Measurements from ENCODE around the gene TXK. TPM values are rescaled to one million over a fixed set of nuclear protein-coding genes. Genes with fewer than 3 reads are reported as not detected.

Gene TXK
- total RNA-seq, 1 experiment from 2014 or later: 1.7 TPM

- peak; percentile 91 for ATAC-seq
- TSS peak; percentile 19 for BruUV-seq (replicated peaks)
Observed at GRCh38 chr4:48173056-48173991, 39.3 kb upstream of the TXK start.

More at GRCh38 chr4:48173056-48173991, 39.3 kb upstream of the TXK start:
- RAD21 ChIA-PET (ENCODE audit: low non-redundant PET in 1 of 2, low total read pairs in 2 of 2, uncharacterized antibody in 2 of 2, unreplicated experiment in 2 of 2): no interaction called here
- H3K27ac ChIP-seq (ENCODE audit: low read depth, low read length): peak overlapping the region; percentile 87
- H3K36me3 ChIP-seq (ENCODE audit: control insufficient read depth in 1 of 2, insufficient read depth in 2 of 2, low read length in 2 of 2): no peaks in the 10 kb centered on the region
- CTCF ChIA-PET: interaction anchor here (1.6 to 1.7 kb wide), 2 partner anchors 45 to 102 kb away, joined by 5 to 9 read pairs; no protein-coding TSS in a partner anchor
- intact Hi-C loops (cut with micrococcal nuclease): no loop called here
- POLR2A ChIA-PET: interaction anchor here (0.6 kb wide), 1 partner anchor 607 kb away, joined by 3 read pairs; the partner anchor contains the start of gene FRYL
- no peaks in the 10 kb centered on the region for H3K27me3 ChIP-seq (ENCODE audit: insufficient read depth, low read length)
- H2AFZ ChIP-seq (ENCODE audit: low read depth, low read length, poor library complexity, severe bottlenecking): peak overlapping the region; percentile 17
- TF ChIP-seq, protein P1, sequence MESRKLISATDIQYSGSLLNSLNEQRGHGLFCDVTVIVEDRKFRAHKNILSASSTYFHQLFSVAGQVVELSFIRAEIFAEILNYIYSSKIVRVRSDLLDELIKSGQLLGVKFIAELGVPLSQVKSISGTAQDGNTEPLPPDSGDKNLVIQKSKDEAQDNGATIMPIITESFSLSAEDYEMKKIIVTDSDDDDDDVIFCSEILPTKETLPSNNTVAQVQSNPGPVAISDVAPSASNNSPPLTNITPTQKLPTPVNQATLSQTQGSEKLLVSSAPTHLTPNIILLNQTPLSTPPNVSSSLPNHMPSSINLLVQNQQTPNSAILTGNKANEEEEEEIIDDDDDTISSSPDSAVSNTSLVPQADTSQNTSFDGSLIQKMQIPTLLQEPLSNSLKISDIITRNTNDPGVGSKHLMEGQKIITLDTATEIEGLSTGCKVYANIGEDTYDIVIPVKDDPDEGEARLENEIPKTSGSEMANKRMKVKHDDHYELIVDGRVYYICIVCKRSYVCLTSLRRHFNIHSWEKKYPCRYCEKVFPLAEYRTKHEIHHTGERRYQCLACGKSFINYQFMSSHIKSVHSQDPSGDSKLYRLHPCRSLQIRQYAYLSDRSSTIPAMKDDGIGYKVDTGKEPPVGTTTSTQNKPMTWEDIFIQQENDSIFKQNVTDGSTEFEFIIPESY (IDR thresholded peaks at IDR 0.05; ENCODE audit: extremely low read depth, insufficient replicate concordance, low read length): no peak
- 0 out of 2 replicates have a peak, but pooled peaks have one; percentile 10 for TF ChIP-seq MAX (IDR thresholded peaks at IDR 0.05)
- peak; percentile 72 for TF ChIP-seq JUND (IDR thresholded peaks at IDR 0.05)
- no peak for TF ChIP-seq RAD21 (IDR thresholded peaks at IDR 0.05; ENCODE audit: low read depth)
- peak; percentile 74 for TF ChIP-seq FOSL1 (IDR thresholded peaks at IDR 0.05; ENCODE audit: low read depth)
- no peak for TF ChIP-seq SRF (IDR thresholded peaks at IDR 0.05; ENCODE audit: low read depth)
- TF ChIP-seq SIN3A (IDR thresholded peaks at IDR 0.05; ENCODE audit: low read depth): no peak
- peak; percentile 28 for TF ChIP-seq SP1 (IDR thresholded peaks at IDR 0.05; ENCODE audit: low read depth)
- no peak for TF ChIP-seq ELF1 (IDR thresholded peaks at IDR 0.05; ENCODE audit: borderline replicate concordance, low read depth)
- TF ChIP-seq REST (IDR thresholded peaks at IDR 0.05; ENCODE audit: low read depth): no peak
- TF ChIP-seq, protein P2, sequence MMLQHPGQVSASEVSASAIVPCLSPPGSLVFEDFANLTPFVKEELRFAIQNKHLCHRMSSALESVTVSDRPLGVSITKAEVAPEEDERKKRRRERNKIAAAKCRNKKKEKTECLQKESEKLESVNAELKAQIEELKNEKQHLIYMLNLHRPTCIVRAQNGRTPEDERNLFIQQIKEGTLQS (IDR thresholded peaks at IDR 0.05): no peak
- no peaks in the 10 kb centered on the region for H3K9me3 ChIP-seq (ENCODE audit: control insufficient read depth in 1 of 2, insufficient read depth in 1 of 2, low read depth in 1 of 2, low read length in 2 of 2)
- peaks cover 30 to 45% of the 10 kb centered on the region in 2 experiments for H3K4me1 ChIP-seq (ENCODE audit: control insufficient read depth in 1 of 2, insufficient read depth in 2 of 2, low read length in 2 of 2)
- H3K4me2 ChIP-seq (ENCODE audit: low read length): peak overlapping the region; percentile 62
- peak overlapping the region in 1 of 2 experiments; percentile 20; a peak in 2 of 4 replicates for H3K4me3 ChIP-seq (replicated peaks in 1 of 2; ENCODE audit: low read depth in 1 of 2, low read length in 2 of 2)
- DNase-seq (ENCODE audit: low read depth, low spot score): peak; percentile 63
- peak overlapping the region; percentile 44 for H3K9ac ChIP-seq (ENCODE audit: low read length)
- no peaks in the 10 kb centered on the region for H3K79me2 ChIP-seq (ENCODE audit: insufficient read depth, low read length)
- no peaks in the 10 kb centered on the region for H3K9me2 ChIP-seq (ENCODE audit: insufficient read depth)
- H4K20me1 ChIP-seq (ENCODE audit: insufficient read depth): no peaks in the 10 kb centered on the region

All from HCT116 (cell line).